TTC549 (cell line): ENCODE data around the gene ACBD5.
"Not testable (repeated sequence)": the region's sequence is repeated elsewhere in the genome, so short reads cannot be mapped to it uniquely, and the experiment has no call there.

Experiments
- FAIRE-seq: peaks from 2 replicates; lab custom pipeline; 2012; peaks lifted over from hg19 to GRCh38; lab: Jason Lieb, UNC

Gene ACBD5

DNA sequence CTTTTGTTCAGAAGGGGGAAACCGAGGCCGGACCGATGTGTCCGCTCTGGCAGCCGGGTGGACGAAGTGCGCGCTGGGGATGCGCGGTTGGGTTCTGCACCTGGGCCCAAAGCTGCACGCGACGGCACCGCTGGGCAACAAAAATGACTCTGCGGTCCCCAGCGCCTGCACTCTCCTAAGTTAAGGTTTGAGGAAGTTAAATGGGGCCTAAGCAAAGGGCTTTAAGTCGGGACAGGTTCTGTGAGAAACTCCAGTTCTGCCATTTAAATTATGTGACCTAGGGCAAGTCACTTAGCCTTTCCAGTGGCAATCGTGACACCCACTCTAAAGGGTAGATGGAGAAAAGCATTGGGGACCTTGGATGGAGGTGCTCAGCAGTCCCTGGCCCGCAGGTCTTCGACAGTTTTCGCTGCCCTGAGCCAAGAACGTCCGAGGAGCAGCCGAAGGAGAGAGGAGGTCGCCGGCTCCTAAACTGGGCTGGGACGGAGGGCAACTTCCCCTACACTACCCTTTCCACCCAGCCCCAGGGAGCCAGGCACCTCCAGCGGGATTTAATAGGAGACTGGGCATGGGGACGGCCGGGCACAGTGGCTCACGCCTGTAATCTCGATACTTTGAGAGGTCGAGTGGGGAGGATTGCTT, 534 bp upstream of the ACBD5 start:
- FAIRE-seq, result no peak

- not testable (repeated sequence) for FAIRE-seq
These were observed 3.1 kb downstream of the ACBD5 start for GRCh38 chr10:27237531-27237930.

GRCh38 chr10:27236589-27237128, 3.9 kb downstream of the ACBD5 start:
- FAIRE-seq, result not testable (repeated sequence)

DNA sequence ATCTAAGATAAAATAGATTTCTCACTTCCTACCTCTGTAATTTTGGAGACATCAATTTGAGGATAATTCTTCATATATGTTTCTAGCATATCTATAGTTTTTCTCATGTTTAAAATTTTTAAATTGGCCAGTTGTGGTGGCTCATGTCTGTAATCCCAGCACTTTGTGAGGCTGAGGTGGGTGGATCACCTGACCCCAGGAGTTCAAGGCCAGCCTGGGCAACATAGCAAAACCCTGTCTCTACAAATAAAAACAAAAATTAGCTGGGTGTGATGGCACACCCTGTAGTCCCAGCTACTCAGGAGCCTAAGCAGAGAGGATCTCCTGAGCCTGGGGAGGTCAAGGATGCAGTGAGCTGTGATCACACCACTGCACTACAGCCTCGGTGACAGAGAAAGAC, 4.9 kb downstream of the ACBD5 start:
- no peak for FAIRE-seq

DNA sequence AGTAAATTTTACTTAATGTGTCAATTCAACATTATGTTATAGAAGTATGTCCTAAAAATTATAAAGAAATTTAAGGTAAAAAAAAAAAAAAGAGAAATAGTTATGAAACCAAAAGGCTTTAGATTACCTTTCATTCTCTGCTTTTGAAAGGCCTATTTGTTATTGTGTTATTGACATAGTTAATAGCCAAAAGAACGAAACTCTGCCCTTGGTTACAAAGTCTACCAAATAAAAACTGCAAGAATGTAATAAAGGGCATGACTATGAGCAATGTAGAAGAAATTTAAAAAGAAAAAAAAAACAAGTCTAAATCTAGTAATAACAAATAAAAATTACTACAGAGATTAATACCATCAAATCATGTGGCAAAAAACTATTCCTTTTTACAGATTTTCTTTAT, 10.6 kb downstream of the ACBD5 start:
- FAIRE-seq, result no peak

GRCh38 chr10:27225642-27226257, 14.8 kb downstream of the ACBD5 start:
- FAIRE-seq, result no peak

- FAIRE-seq, result no peak
These were observed 15.5 kb downstream of the ACBD5 start for GRCh38 chr10:27225011-27225590.

DNA sequence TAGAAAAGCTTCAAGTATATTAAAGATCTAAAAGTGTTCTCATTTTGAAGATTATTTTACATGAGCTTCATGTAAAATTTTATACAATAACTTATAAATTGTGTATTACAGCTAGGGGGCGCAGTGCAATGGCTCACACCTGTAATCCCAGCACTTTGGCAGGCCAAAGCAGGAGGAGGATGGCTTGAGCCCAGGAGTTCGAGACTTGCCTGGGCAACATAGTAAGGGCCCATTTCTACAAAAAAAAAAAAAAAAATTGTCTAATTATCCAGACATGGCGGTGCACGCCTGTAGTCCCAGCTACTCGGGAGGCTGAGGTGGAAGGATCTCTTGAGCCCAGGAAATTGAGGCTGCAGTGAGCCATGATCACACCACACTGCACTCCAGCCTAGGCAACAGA, 16.6 kb downstream of the ACBD5 start:
- FAIRE-seq, result no peak

- no peak for FAIRE-seq
These were observed 33.2 kb downstream of the ACBD5 start for GRCh38 chr10:27207350-27207749.

GRCh38 chr10:27203806-27204205, 36.8 kb downstream of the ACBD5 start:
- FAIRE-seq, result no peak

GRCh38 chr10:27197980-27198620, 42.5 kb downstream of the ACBD5 start:
- no peak for FAIRE-seq

- FAIRE-seq, result no peak
These were observed 48.3 kb downstream of the ACBD5 start for GRCh38 chr10:27192284-27192683.

- no peak for FAIRE-seq
These were observed 50.1 kb downstream of the ACBD5 start for GRCh38 chr10:27190508-27190907.

DNA sequence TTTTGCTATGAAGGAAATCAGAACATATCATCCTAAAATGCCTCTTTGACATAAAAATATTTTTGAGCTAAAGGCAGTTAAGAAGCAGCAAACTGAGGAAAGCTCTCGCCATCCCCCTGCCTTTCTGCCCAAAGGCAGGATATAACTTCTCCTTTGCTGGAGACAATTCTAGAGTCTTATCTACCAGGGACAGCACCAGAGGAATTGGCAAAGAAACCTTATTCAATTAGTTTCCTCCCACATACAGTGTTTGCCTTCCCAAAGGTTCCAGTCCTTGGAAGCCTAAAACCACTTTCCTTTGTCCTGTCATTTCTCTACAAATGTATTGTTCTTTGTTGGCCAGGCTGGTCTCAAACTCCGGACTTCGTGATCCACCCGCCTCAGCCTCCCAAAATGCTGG, 51.7 kb downstream of the ACBD5 start:
- FAIRE-seq, result no peak

GRCh38 chr10:27188259-27188658, 52.3 kb downstream of the ACBD5 start:
- no peak for FAIRE-seq

GRCh38 chr10:27169849-27170248, 70.7 kb downstream of the ACBD5 start:
- FAIRE-seq, result no peak

GRCh38 chr10:27158421-27158820, 82.2 kb downstream of the ACBD5 start:
- no peak for FAIRE-seq

GRCh38 chr10:27157150-27157549, 83.4 kb downstream of the ACBD5 start:
- FAIRE-seq, result no peak

DNA sequence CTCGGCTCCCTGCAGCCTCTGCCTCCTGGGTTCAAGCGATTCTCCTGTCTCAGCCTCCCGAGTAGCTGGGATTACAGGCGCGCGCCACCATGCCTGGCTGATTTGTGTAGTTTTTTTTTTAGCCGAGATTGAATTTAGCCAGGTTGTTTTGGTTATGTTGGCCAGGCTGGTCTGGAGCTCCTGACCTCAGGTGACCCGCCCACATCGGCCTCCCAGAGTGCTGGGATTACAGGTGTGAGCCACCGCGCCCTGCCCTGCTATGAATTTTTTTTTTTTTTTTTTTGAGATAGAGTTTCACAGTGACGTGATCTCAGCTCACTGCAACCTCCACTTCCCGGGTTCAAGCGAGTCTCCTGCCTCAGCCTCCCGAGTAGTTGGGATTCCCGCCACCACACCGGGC, 84.0 kb downstream of the ACBD5 start:
- FAIRE-seq, result not testable (repeated sequence)

DNA sequence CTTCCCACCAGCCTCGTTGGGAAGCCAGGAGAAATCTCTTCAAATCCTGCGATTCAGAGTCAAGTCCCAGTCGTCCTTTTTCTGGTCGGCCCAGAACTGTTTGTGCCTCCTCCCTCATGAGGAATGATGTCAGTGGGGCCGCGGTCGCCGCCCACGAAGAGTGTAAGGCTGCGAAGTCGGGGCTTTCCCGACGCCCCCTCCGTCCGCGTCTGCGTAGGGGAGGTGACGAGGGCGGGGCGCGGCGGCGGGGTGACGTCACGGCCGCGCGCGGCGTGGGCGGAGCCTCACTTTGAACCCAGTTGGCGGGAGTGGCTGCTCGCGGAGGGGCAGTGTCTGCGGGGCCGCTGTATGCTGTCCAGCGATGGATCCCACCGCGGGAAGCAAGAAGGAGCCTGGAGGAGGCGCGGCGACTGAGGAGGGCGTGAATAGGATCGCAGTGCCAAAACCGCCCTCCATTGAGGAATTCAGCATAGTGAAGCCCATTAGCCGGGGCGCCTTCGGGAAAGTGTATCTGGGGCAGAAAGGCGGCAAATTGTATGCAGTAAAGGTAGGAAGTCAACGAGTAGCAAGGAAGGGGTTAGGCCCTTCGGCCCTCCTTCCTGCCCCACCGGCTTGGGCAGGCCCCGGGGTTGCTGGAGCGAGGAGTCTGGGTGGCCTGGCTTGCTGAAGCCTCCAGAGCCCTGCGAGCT, 85.4 kb downstream of the ACBD5 start, which contains the start of gene MASTL:
MASTL (plus strand) TSS at position 287 of the 689 bp plus-strand sequence; CDS start at position 362, 75 bp downstream.
- FAIRE-seq, result no peak

DNA sequence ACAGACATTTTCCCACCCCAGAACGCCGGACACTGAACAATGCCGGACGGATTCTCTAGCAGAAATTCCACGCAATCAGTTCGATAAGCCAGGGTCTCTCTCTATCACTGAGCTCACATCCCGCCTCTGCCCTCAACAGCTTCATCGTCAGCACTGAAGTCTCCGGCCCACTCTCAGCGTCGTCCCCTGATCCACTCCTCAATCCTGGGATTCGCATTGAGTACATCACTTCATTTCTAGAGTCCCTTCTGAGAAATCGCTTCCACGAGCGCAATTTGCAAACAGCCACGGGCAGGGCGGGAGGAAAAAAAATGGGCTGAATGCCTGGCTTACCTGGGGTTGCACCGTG, 86.8 kb downstream of the ACBD5 start:
- FAIRE-seq, result no peak

- no peak for FAIRE-seq
These were observed 87.3 kb downstream of the ACBD5 start for GRCh38 chr10:27153329-27153728.

DNA sequence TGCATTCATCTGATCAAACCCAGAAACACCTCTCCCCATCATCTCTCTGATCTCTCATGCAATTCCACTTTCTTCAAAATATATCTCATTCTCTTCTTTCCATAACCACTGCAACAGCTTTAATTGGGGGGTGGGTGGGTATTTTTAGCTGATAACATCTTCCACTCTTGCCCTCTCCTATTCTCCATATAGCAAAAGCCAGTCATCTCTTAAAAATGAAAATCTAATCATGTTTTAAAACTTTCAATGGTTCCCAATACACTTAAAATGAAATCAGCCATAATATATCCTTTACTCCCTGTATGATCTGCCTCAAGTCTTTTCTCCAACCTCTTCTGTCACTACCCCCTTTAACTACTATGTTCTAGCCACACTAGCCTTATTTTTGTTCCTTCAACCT, 87.9 kb downstream of the ACBD5 start:
- FAIRE-seq, result no peak
